Panc1 (cell line): ENCODE data around the gene PDE9A. TPM values are rescaled to one million over a fixed set of nuclear protein-coding genes. Genes with fewer than 3 reads are reported as not detected.

ENCODE experiments used
- ATAC-seq: fragments of 200-7000 bp; cut with Tn5 transposase; 2 replicates; pipeline ENCODE4 v1.9.1; 2020; ENCODE audit warnings: mild to moderate bottlenecking, moderate library complexity
- BruUV-seq: library from RNA; stranded (reverse); fragments of 400-500 nt; replicated peaks from 2 replicates; lab custom pipeline; 2021; lab: Mats Ljungman, UMichigan
- CTCF ChIA-PET: fragments of 300-600 bp; sonication (Branson Sonifier 250); formaldehyde crosslinking; loops from one replicate; lab custom pipeline; 2022; ENCODE audit warnings: antibody characterized with exemption; lab: Charles Lee
- POLR2A ChIA-PET: fragments of 300-600 bp; sonication (Branson Sonifier 250); formaldehyde crosslinking; loops from one replicate; lab custom pipeline; 2022; ENCODE audit warnings: antibody characterized with exemption; lab: Charles Lee
- DNase-seq: peaks from one replicate; pipeline ENCODE4 v3.0.0-alpha.2; 2010; ENCODE audit warnings: low read depth, low spot score
- H3K27ac ChIP-seq: 2 replicates; pipeline ENCODE4 v1.5.1; 2011; ENCODE audit warnings: mild to moderate bottlenecking, low read length, inconsistent platforms
- H3K27me3 ChIP-seq: fragments of 200-500 bp; sonication (Bioruptor generic); 2 replicates; pipeline ENCODE4 v1.6.0; 2014; ENCODE audit warnings: low read length, inconsistent platforms; ENCODE audit not compliant: control insufficient read depth, insufficient read depth
- H3K36me3 ChIP-seq: fragments of 200-500 bp; sonication (Bioruptor generic); 2 replicates; pipeline ENCODE4 v1.5.1; 2014; ENCODE audit warnings: inconsistent platforms, mild to moderate bottlenecking, low read length, moderate library complexity; ENCODE audit not compliant: control insufficient read depth, insufficient read depth
- H3K4me1 ChIP-seq: 2 replicates; pipeline ENCODE4 v1.5.1; 2011; ENCODE audit warnings: inconsistent platforms, mild to moderate bottlenecking, low read length, moderate library complexity; ENCODE audit not compliant: control insufficient read depth, insufficient read depth
- H3K4me3 ChIP-seq, 2 experiments: 2 replicates each; pipeline ENCODE4 v1.5.1; 2011 to 2012; ENCODE audit warnings: low read depth in 2 of 2, low read length in 2 of 2, mild to moderate bottlenecking in 2 of 2, inconsistent platforms in 1 of 2, moderate library complexity in 1 of 2
- H3K9me3 ChIP-seq: fragments of 200-500 bp; sonication (Bioruptor generic); 2 replicates; pipeline ENCODE4 v1.5.1; 2014; ENCODE audit warnings: low read depth, mild to moderate bottlenecking, inconsistent platforms, low read length, moderate library complexity; ENCODE audit not compliant: control insufficient read depth, insufficient read depth
- POLR2AphosphoS5 ChIP-seq: IDR thresholded peaks from 2 replicates; pipeline ENCODE4 v1.6.1; 2012; ENCODE audit warnings: mild to moderate bottlenecking, low read depth, low read length, moderate library complexity
- SIN3A ChIP-seq: IDR thresholded peaks from 2 replicates; pipeline ENCODE4 v1.6.1; 2012; ENCODE audit warnings: low read depth, mild to moderate bottlenecking, low read length, moderate library complexity, borderline replicate concordance; ENCODE audit not compliant: insufficient read depth
- TCF7L2 ChIP-seq: IDR thresholded peaks from 2 replicates; pipeline ENCODE4 v1.6.1; 2011; ENCODE audit warnings: mild to moderate bottlenecking, low read depth, low read length, inconsistent platforms
- in situ Hi-C: cut with HindIII; loops from 2 replicates; pipeline ENCODE4 v1.10.0; 2016; ENCODE audit warnings: low sequenced_read_pairs, low pct_unique_long_range_greater_than_20kb
- intact Hi-C: fragments of 100-400 bp; cut with micrococcal nuclease; formaldehyde crosslinking; loops from one replicate; pipeline ENCODE4 v1.10.0; 2022; ENCODE audit not compliant: unreplicated experiment
- total RNA-seq: library from RNA; stranded (reverse); gene quantifications from one replicate; pipeline ENCODE4 v1.2.1, GENCODE V29; 2021; ENCODE audit not compliant: unreplicated experiment
- TF ChIP-seq, protein P1 (sequence below): fragments of 450-650 bp; IDR thresholded peaks from 2 replicates; pipeline ENCODE4 v1.5.1; 2017; ENCODE audit warnings: mild to moderate bottlenecking
- TF ChIP-seq, protein P2 (sequence below), 2 experiments: IDR thresholded peaks; 2 replicates each; pipeline ENCODE4 v1.6.1; 2011 to 2012; ENCODE audit warnings: low read depth in 2 of 2, control low read depth in 1 of 2, low read length in 1 of 2, mild to moderate bottlenecking in 1 of 2, moderate library complexity in 1 of 2; ENCODE audit not compliant: insufficient read depth in 1 of 2

Gene PDE9A
- total RNA-seq, 1 experiment from 2014 or later, result 0.72 TPM

GRCh38 chr21:42690586-42690985 lies 37.2 kb downstream of the PDE9A start:
- intact Hi-C loops, result no loop called here
- no peak for DNase-seq
- Histone ChIP-seq H3K4me3 (no peak overlapping the region), H3K9me3 (no peaks in the 10 kb centered on the region), H3K27ac (no peak overlapping the region), H3K27me3 (no peaks in the 10 kb centered on the region), H3K36me3 (no peaks in the 10 kb centered on the region), H3K4me1 (no peaks in the 10 kb centered on the region)
- no peak for ATAC-seq
- ChIA-PET POLR2A (no interaction called here), CTCF (no interaction called here)
- no peak for TF ChIP-seq SIN3A
- TF ChIP-seq, protein P1, sequence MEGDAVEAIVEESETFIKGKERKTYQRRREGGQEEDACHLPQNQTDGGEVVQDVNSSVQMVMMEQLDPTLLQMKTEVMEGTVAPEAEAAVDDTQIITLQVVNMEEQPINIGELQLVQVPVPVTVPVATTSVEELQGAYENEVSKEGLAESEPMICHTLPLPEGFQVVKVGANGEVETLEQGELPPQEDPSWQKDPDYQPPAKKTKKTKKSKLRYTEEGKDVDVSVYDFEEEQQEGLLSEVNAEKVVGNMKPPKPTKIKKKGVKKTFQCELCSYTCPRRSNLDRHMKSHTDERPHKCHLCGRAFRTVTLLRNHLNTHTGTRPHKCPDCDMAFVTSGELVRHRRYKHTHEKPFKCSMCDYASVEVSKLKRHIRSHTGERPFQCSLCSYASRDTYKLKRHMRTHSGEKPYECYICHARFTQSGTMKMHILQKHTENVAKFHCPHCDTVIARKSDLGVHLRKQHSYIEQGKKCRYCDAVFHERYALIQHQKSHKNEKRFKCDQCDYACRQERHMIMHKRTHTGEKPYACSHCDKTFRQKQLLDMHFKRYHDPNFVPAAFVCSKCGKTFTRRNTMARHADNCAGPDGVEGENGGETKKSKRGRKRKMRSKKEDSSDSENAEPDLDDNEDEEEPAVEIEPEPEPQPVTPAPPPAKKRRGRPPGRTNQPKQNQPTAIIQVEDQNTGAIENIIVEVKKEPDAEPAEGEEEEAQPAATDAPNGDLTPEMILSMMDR, result no peak
- TF ChIP-seq TCF7L2, result no peak
- no peak for TF ChIP-seq POLR2AphosphoS5
- TF ChIP-seq, protein P2, sequence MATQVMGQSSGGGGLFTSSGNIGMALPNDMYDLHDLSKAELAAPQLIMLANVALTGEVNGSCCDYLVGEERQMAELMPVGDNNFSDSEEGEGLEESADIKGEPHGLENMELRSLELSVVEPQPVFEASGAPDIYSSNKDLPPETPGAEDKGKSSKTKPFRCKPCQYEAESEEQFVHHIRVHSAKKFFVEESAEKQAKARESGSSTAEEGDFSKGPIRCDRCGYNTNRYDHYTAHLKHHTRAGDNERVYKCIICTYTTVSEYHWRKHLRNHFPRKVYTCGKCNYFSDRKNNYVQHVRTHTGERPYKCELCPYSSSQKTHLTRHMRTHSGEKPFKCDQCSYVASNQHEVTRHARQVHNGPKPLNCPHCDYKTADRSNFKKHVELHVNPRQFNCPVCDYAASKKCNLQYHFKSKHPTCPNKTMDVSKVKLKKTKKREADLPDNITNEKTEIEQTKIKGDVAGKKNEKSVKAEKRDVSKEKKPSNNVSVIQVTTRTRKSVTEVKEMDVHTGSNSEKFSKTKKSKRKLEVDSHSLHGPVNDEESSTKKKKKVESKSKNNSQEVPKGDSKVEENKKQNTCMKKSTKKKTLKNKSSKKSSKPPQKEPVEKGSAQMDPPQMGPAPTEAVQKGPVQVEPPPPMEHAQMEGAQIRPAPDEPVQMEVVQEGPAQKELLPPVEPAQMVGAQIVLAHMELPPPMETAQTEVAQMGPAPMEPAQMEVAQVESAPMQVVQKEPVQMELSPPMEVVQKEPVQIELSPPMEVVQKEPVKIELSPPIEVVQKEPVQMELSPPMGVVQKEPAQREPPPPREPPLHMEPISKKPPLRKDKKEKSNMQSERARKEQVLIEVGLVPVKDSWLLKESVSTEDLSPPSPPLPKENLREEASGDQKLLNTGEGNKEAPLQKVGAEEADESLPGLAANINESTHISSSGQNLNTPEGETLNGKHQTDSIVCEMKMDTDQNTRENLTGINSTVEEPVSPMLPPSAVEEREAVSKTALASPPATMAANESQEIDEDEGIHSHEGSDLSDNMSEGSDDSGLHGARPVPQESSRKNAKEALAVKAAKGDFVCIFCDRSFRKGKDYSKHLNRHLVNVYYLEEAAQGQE (IDR thresholded peaks at IDR 0.05; ENCODE audit: insufficient read depth in 1 of 2, low read depth in 2 of 2, low read length in 1 of 2), result no peak
- in situ Hi-C loops, result no loop called here
- BruUV-seq, result no TSS peak

- H3K27ac ChIP-seq, result no peak overlapping the region
- H3K4me1 ChIP-seq, result no peaks in the 10 kb centered on the region
- H3K9me3 ChIP-seq, result no peaks in the 10 kb centered on the region
- H3K36me3 ChIP-seq, result no peaks in the 10 kb centered on the region
- DNase-seq, result no peak
- BruUV-seq, result no TSS peak
- CTCF ChIA-PET, result no interaction called here
- POLR2A ChIA-PET, result no interaction called here
- no peak overlapping the region for H3K4me3 ChIP-seq
- TF ChIP-seq POLR2AphosphoS5, result no peak
- no peak for TF ChIP-seq TCF7L2
- TF ChIP-seq SIN3A, result no peak
- TF ChIP-seq, protein P1, result no peak
- TF ChIP-seq, protein P2 (IDR thresholded peaks at IDR 0.05; ENCODE audit: insufficient read depth in 1 of 2, low read depth in 2 of 2, low read length in 1 of 2), result no peak
- ATAC-seq, result no peak
- no peaks in the 10 kb centered on the region for H3K27me3 ChIP-seq
- intact Hi-C loops (no loop called here), in situ Hi-C loops (no loop called here)
Measured at GRCh38 chr21:42691901-42692559, 38.6 kb downstream of the PDE9A start.
